Lung (tissue), 12 donors: ENCODE data around the gene SDC1. TPM values are rescaled to one million over a fixed set of nuclear protein-coding genes. Genes with fewer than 3 reads are reported as not detected.

Experiments used
- ATAC-seq: fragments of 200-7000 bp; cut with Tn5 transposase; one replicate; pipeline ENCODE4 v1.9.1; 2020; ENCODE audit warnings: moderate number of reproducible peaks; ENCODE audit not compliant: insufficient read depth, low FRiP score
- DNase-seq, 3 donors: peaks; one replicate each; pipeline ENCODE4 v3.0.0-alpha.2; 2013 to 2017
- H3K27ac ChIP-seq, 2 donors: one replicate each; pipeline ENCODE4 v1.5.1; 2013; ENCODE audit warnings: mild to moderate bottlenecking in 2 of 2, moderate library complexity in 2 of 2, control low read depth in 1 of 2, inconsistent platforms in 1 of 2, low read depth in 1 of 2, low read length in 1 of 2
- H3K27me3 ChIP-seq, 3 donors: one replicate each; pipeline ENCODE4 v1.5.1; 2013; ENCODE audit warnings: low read length in 2 of 3; ENCODE audit not compliant: control insufficient read depth in 3 of 3, insufficient read depth in 3 of 3
- H3K36me3 ChIP-seq, 4 donors: one replicate each; pipeline ENCODE4 v1.5.1; 2013; ENCODE audit warnings: low read length in 4 of 4, mild to moderate bottlenecking in 1 of 4, moderate library complexity in 1 of 4; ENCODE audit not compliant: control insufficient read depth in 4 of 4, insufficient read depth in 4 of 4
- H3K4me1 ChIP-seq, 5 donors: one replicate each; pipeline ENCODE4 v1.5.1; 2013; ENCODE audit warnings: low read length in 5 of 5, mild to moderate bottlenecking in 2 of 5, moderate library complexity in 1 of 5; ENCODE audit not compliant: control insufficient read depth in 5 of 5, insufficient read depth in 5 of 5
- H3K4me3 ChIP-seq: one replicate; pipeline ENCODE4 v1.5.1; 2013; ENCODE audit warnings: mild to moderate bottlenecking, control low read depth, moderate library complexity
- H3K9ac ChIP-seq, 2 donors: one replicate each; pipeline ENCODE4 v1.5.1; 2013; ENCODE audit warnings: low read length in 2 of 2, control low read depth in 1 of 2; ENCODE audit not compliant: insufficient read depth in 1 of 2
- H3K9me3 ChIP-seq, 4 donors: one replicate each; pipeline ENCODE4 v1.5.1; 2013; ENCODE audit warnings: low read length in 3 of 4, mild to moderate bottlenecking in 1 of 4, moderate library complexity in 1 of 4; ENCODE audit not compliant: control insufficient read depth in 4 of 4, insufficient read depth in 3 of 4
- WGBS, 2 donors: extraction: QIAGEN DNeasy Blood & Tissue Kit; methylation state at CpG; one replicate each; pipeline ENCODE4 v1.1.7; 2013; 5-methylcytosine and 5-hydroxymethylcytosine counted together
- polyA plus RNA-seq, 2 donors: library from polyadenylated mRNA; stranded (reverse); fragments of 200-250 nt; gene quantifications; one replicate each; pipeline ENCODE4 v1.2.1, GENCODE V29; 2013
- total RNA-seq, 2 donors: library from RNA; depleted of rRNA in 1 of 2; stranded (reverse); fragments of >200 nt in 1 of 2; gene quantifications; one replicate each; pipeline ENCODE4 v1.2.1, GENCODE V29; 2014 to 2021
- TF ChIP-seq, protein P1 (sequence below): IDR thresholded peaks from 2 replicates; pipeline ENCODE4 v1.5.1; 2012; ENCODE audit warnings: mild to moderate bottlenecking; ENCODE audit errors: control extremely low read depth, extremely low read depth
- donor health status: control.
- donor health status: control.
- donor health status: Bipolar disorder and iron deficiency.
- donor health status: healthy.
- donor health status: DM: yes; HTN: yes; CAD: no.

The SDC1 gene
- total and polyA plus RNA-seq, 4 donors = 94.1 to 234 (median 173) TPM

DNA sequence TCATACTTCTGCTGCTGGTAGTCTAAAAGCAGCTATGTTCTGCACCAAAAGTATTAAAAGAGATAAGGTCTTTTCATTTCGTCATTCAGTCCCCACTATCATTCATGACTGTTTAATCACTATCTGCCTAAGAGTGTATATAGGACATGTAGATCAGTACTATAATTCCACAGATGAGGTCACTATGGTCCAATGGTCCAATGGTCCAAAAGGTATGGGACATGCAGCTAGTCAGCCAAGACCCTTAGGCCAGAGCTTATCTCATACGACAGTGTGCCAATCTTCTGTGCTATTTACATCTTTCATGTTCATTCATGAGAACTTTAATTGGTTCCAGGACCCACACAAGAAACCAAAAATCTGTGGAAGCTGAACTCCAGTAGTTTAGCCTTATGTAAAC is 42.6 kb upstream of the SDC1 start:
- ATAC-seq (no peak), DNase-seq (no peak)
- H3K4me1 ChIP-seq = no peaks in the 10 kb centered on the region
- H3K9ac ChIP-seq = no peak overlapping the region
- peaks cover 2 to 21% (median 11%) of the 10 kb centered on the region in 4 donors for H3K36me3 ChIP-seq
- no peaks in the 10 kb centered on the region for H3K27me3 ChIP-seq
- H3K9me3 ChIP-seq = no peaks in the 10 kb centered on the region
- TF ChIP-seq, protein P1, sequence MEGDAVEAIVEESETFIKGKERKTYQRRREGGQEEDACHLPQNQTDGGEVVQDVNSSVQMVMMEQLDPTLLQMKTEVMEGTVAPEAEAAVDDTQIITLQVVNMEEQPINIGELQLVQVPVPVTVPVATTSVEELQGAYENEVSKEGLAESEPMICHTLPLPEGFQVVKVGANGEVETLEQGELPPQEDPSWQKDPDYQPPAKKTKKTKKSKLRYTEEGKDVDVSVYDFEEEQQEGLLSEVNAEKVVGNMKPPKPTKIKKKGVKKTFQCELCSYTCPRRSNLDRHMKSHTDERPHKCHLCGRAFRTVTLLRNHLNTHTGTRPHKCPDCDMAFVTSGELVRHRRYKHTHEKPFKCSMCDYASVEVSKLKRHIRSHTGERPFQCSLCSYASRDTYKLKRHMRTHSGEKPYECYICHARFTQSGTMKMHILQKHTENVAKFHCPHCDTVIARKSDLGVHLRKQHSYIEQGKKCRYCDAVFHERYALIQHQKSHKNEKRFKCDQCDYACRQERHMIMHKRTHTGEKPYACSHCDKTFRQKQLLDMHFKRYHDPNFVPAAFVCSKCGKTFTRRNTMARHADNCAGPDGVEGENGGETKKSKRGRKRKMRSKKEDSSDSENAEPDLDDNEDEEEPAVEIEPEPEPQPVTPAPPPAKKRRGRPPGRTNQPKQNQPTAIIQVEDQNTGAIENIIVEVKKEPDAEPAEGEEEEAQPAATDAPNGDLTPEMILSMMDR = no peak
- WGBS, 2 donors = 91 to 98% methylated on average over 2 of the region's 2 CpGs
- H3K4me3 ChIP-seq = no peak overlapping the region
- H3K27ac ChIP-seq = no peak overlapping the region

DNA sequence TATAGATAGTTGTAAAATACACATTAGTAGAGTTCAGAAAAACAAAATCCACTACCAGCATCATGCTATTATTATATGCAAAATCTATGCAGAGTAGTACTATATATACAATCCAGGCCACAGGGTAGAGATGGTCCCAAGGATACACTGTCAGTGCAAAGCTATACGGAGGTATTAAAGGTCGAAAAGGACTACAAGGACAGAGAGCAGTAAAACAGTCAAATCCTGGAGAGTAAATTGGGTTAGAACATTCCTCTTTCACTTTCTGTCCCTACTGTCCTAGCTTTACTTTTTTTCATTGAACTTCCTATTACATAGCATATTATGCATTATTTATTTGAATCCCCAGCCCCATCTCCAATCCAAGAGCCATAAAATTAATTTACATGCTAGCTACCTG is 39.7 kb upstream of the SDC1 start:
- Histone ChIP-seq H3K36me3 (peaks cover under 1 to 40% (median 15%) of the 10 kb centered on the region in 4 donors), H3K4me3 (no peak overlapping the region), H3K27ac (no peak overlapping the region), H3K9ac (no peak overlapping the region), H3K9me3 (no peaks in the 10 kb centered on the region), H3K27me3 (no peaks in the 10 kb centered on the region), H3K4me1 (no peaks in the 10 kb centered on the region)
- ATAC-seq = no peak
- WGBS, 2 donors = 89 to 94% methylated on average over 2 of the region's 2 CpGs
- TF ChIP-seq, protein P1 = no peak
- DNase-seq = no peak

DNA sequence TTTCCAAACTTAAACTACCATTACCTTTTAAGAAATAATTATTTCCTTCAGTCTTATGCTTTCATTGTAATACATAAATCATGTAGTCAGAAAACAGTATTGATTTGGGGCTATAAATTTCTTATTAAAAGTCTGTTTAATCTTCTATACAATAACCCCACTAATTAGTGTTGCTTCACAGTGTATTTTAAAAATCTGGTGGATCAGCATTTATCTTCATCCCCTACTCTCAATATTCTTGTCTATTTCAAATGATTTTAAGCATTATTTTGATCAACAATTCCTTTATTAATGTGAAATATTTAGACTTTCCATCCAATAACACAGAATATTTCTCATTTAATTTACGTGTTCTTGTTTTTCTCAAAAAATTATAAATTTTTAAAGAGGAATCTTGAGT is 32.5 kb upstream of the SDC1 start:
- Histone ChIP-seq H3K9ac (no peak overlapping the region), H3K4me3 (no peak overlapping the region), H3K9me3 (no peaks in the 10 kb centered on the region), H3K27me3 (no peaks in the 10 kb centered on the region), H3K4me1 (no peaks in the 10 kb centered on the region), H3K36me3 (peaks cover 17 to 58% (median 24%) of the 10 kb centered on the region in 4 donors), H3K27ac (no peak overlapping the region)
- 96 to 97% methylated on average over 1 of the region's 1 CpG for WGBS, 2 donors
- ATAC-seq (no peak), DNase-seq (no peak)
- TF ChIP-seq, protein P1 = no peak

DNA sequence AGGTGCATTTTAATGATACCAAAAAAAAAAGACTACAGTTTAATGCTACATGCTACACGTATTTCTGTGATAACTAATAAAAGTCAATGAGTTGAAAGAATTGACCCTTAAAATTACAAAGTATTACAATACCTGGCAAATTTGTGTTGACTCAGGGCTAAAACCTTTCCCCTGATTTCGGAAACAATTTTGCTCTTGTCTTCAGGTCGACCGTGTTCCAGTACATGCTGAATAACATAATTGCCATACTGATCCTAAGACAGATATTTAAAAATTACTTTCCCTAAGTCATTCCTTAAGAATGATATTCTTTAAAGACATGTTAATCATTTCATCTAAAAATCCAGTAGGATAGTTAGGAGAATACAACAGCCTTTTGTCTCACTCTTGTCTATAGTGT is 29.8 kb upstream of the SDC1 start:
- Histone ChIP-seq H3K27ac (no peak overlapping the region), H3K4me3 (no peak overlapping the region), H3K36me3 (peaks cover 15 to 50% (median 26%) of the 10 kb centered on the region in 4 donors), H3K27me3 (no peaks in the 10 kb centered on the region), H3K9me3 (no peaks in the 10 kb centered on the region), H3K9ac (no peak overlapping the region), H3K4me1 (no peaks in the 10 kb centered on the region)
- DNase-seq (no peak), ATAC-seq (no peak)
- 96 to 99% methylated on average over 4 of the region's 4 CpGs for WGBS, 2 donors
- TF ChIP-seq, protein P1 = no peak
